ENCODE data around the gene OSBPL2. TPM values are rescaled to one million over a fixed set of nuclear protein-coding genes. Genes with fewer than 3 reads are reported as not detected.

OSBPL2 gene
- total RNA-seq, 2 experiments from 2014 or later, result 17.2 to 40.0 TPM

GRCh38 chr20:62226707-62227590 is 11.4 kb upstream of the OSBPL2 start:
- no peaks in the 10 kb centered on the region for H3K79me2 ChIP-seq (ENCODE audit: insufficient read depth, low read depth, low read length)
- no peaks in the 10 kb centered on the region for H3K9me3 ChIP-seq (ENCODE audit: low read length)
- ChIA-PET POLR2A (no interaction called here), CTCF (ENCODE audit: unreplicated experiment) (no interaction called here)
- H3K4me3 ChIP-seq (ENCODE audit: low read depth, low read length, poor library complexity, severe bottlenecking), result no peak overlapping the region
- DNase-seq (ENCODE audit: low spot score), result no peak
- no peaks in the 10 kb centered on the region for H3K36me3 ChIP-seq (ENCODE audit: insufficient read depth, low read length)
- H3K27ac ChIP-seq (ENCODE audit: low read depth, low read length, poor library complexity, severe bottlenecking), result no peak overlapping the region
- no peak overlapping the region for H2AFZ ChIP-seq (ENCODE audit: low read length)
- H3K4me1 ChIP-seq (ENCODE audit: insufficient read depth, low read length, poor library complexity, severe bottlenecking), result no peaks in the 10 kb centered on the region
- H4K20me1 ChIP-seq (ENCODE audit: insufficient read depth, low read length), result no peaks in the 10 kb centered on the region
- intact Hi-C loops (cut with micrococcal nuclease; ENCODE audit: unreplicated experiment), result no loop called here
- BruUV-seq (replicated peaks), result no TSS peak
- no peaks in the 10 kb centered on the region for H3K9me2 ChIP-seq (ENCODE audit: insufficient read depth, low read length)
- H3K4me2 ChIP-seq (ENCODE audit: low read length), result no peak overlapping the region
- no peak for TF ChIP-seq CTCF (conservative IDR thresholded peaks at IDR 0.05; ENCODE audit: low read length)
- no peak for TF ChIP-seq EZH2phosphoT487 (IDR thresholded peaks at IDR 0.05; ENCODE audit: borderline replicate concordance, low read depth, low read length)

- no peaks in the 10 kb centered on the region for H3K4me1 ChIP-seq (ENCODE audit: insufficient read depth, low read length, poor library complexity, severe bottlenecking)
- no peak overlapping the region for H3K4me2 ChIP-seq (ENCODE audit: low read length)
- H3K79me2 ChIP-seq (ENCODE audit: insufficient read depth, low read depth, low read length), result no peaks in the 10 kb centered on the region
- ChIA-PET POLR2A (no interaction called here), CTCF (ENCODE audit: unreplicated experiment) (no interaction called here)
- no peaks in the 10 kb centered on the region for H3K9me2 ChIP-seq (ENCODE audit: insufficient read depth, low read length)
- intact Hi-C loops (cut with micrococcal nuclease; ENCODE audit: unreplicated experiment), result no loop called here
- DNase-seq (ENCODE audit: low spot score), result no peak
- TF ChIP-seq EZH2phosphoT487 (IDR thresholded peaks at IDR 0.05; ENCODE audit: borderline replicate concordance, low read depth, low read length) (no peak), CTCF (conservative IDR thresholded peaks at IDR 0.05; ENCODE audit: low read length) (no peak)
- no peak overlapping the region for H3K4me3 ChIP-seq (ENCODE audit: low read depth, low read length, poor library complexity, severe bottlenecking)
- H4K20me1 ChIP-seq (ENCODE audit: insufficient read depth, low read length), result no peaks in the 10 kb centered on the region
- no peak overlapping the region for H3K27ac ChIP-seq (ENCODE audit: low read depth, low read length, poor library complexity, severe bottlenecking)
- H2AFZ ChIP-seq (ENCODE audit: low read length), result no peak overlapping the region
- H3K36me3 ChIP-seq (ENCODE audit: insufficient read depth, low read length), result no peaks in the 10 kb centered on the region
- BruUV-seq (replicated peaks), result no TSS peak
- no peaks in the 10 kb centered on the region for H3K9me3 ChIP-seq (ENCODE audit: low read length)
Observed at GRCh38 chr20:62227591-62227976, 10.7 kb upstream of the OSBPL2 start.

Measured in OCI-LY7 (cell line).